Suprapubic skin (tissue), 4 donors: ENCODE measurements around the gene NTM. TPM values are rescaled to one million over a fixed set of nuclear protein-coding genes. Genes with fewer than 3 reads are reported as not detected.

Experiments used
- DNase-seq, 2 donors: peaks; one replicate each; pipeline ENCODE4 v3.0.0-alpha.2; 2019; ENCODE audit warnings: low spot score in 2 of 2
- H3K27ac ChIP-seq: fragments of 200-600 bp; sonication (generic); one replicate; pipeline ENCODE4 v1.5.1; 2019
- H3K27me3 ChIP-seq: fragments of 200-600 bp; sonication (generic); one replicate; pipeline ENCODE4 v1.5.1; 2019
- H3K36me3 ChIP-seq: fragments of 200-600 bp; sonication (generic); one replicate; pipeline ENCODE4 v1.5.1; 2019
- H3K4me1 ChIP-seq: fragments of 200-600 bp; sonication (generic); one replicate; pipeline ENCODE4 v1.5.1; 2019
- H3K4me3 ChIP-seq: fragments of 200-600 bp; sonication (generic); one replicate; pipeline ENCODE4 v1.5.1; 2019; ENCODE audit warnings: mild to moderate bottlenecking
- H3K9me3 ChIP-seq: fragments of 200-600 bp; sonication (generic); one replicate; pipeline ENCODE4 v1.5.1; 2019
- EP300 ChIP-seq: sonication (generic); formaldehyde crosslinking; IDR thresholded peaks from one replicate; pipeline ENCODE4 v1.6.1; 2017; ENCODE audit warnings: antibody characterized with exemption
- POLR2A ChIP-seq, 2 donors: fragments of 450-650 bp; IDR thresholded peaks; one replicate each; pipeline ENCODE4 v1.6.1; 2017; ENCODE audit warnings: antibody characterized with exemption in 2 of 2, mild to moderate bottlenecking in 2 of 2, moderate library complexity in 2 of 2
- POLR2AphosphoS5 ChIP-seq, 3 donors: sonication (generic); formaldehyde crosslinking; IDR thresholded peaks; one replicate each; pipeline ENCODE4 v1.6.1; 2017; ENCODE audit warnings: antibody characterized with exemption in 3 of 3
- WGBS: methylation state at CpG from one replicate; pipeline ENCODE4 v1.1.5; 2018; 5-methylcytosine and 5-hydroxymethylcytosine counted together
- total RNA-seq, 4 donors: library from RNA; depleted of rRNA; stranded (reverse); fragments of >200 nt; gene quantifications; one replicate each; pipeline ENCODE4 v1.1.0, GENCODE V29; 2016
- TF ChIP-seq, protein P1 (sequence below), 2 donors: fragments of 200-600 bp in 1 of 2; fragments of 450-650 bp in 1 of 2; sonication (generic) in 1 of 2; IDR thresholded peaks; one replicate each; pipeline ENCODE4 v1.5.1; 2016 to 2019; ENCODE audit warnings: antibody characterized with exemption in 2 of 2, mild to moderate bottlenecking in 1 of 2, moderate library complexity in 1 of 2

Gene NTM
- total RNA-seq, 4 donors from 2014 or later, result 0.19 to 19.1 (median 2.1) TPM

DNA sequence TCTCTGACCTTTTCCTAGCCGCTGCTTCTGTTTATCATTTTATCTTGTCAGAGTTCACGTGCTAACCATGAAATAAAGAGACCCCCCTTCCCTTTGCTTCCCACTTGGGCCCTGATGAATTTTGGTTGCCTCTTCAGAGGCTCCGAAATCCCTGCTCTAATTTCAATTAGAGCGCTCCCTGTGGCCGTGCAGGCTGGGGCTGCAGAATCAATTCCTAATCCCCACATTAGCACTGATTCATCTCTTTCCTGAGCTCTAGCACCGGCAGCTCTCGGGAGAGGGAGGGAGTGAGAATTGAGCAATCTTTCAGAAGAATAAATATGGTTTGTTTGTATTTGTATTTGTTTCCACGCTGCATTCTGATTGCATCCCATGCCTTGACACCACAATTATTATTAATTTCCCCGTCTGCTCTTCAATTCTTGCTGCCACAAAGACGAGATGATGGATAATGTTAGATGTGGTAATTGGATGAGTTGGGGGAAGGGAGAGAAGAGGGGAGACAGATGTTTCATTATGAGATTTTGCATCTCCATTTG lies 76.9 kb downstream of the NTM start:
- Histone ChIP-seq H3K4me3 (no peak overlapping the region), H3K27ac (no peak overlapping the region), H3K4me1 (no peaks in the 10 kb centered on the region), H3K9me3 (no peaks in the 10 kb centered on the region), H3K27me3 (no peaks in the 10 kb centered on the region), H3K36me3 (no peaks in the 10 kb centered on the region)
- TF ChIP-seq EP300, result no peak
- no peak for TF ChIP-seq POLR2A (IDR thresholded peaks at IDR 0.05)
- TF ChIP-seq POLR2AphosphoS5 (IDR thresholded peaks at IDR 0.05), result no peak
- TF ChIP-seq, protein P1, sequence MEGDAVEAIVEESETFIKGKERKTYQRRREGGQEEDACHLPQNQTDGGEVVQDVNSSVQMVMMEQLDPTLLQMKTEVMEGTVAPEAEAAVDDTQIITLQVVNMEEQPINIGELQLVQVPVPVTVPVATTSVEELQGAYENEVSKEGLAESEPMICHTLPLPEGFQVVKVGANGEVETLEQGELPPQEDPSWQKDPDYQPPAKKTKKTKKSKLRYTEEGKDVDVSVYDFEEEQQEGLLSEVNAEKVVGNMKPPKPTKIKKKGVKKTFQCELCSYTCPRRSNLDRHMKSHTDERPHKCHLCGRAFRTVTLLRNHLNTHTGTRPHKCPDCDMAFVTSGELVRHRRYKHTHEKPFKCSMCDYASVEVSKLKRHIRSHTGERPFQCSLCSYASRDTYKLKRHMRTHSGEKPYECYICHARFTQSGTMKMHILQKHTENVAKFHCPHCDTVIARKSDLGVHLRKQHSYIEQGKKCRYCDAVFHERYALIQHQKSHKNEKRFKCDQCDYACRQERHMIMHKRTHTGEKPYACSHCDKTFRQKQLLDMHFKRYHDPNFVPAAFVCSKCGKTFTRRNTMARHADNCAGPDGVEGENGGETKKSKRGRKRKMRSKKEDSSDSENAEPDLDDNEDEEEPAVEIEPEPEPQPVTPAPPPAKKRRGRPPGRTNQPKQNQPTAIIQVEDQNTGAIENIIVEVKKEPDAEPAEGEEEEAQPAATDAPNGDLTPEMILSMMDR (IDR thresholded peaks at IDR 0.05), result no peak
- 73% methylated on average over 10 of the region's 10 CpGs for WGBS
- DNase-seq, result no peak

DNA sequence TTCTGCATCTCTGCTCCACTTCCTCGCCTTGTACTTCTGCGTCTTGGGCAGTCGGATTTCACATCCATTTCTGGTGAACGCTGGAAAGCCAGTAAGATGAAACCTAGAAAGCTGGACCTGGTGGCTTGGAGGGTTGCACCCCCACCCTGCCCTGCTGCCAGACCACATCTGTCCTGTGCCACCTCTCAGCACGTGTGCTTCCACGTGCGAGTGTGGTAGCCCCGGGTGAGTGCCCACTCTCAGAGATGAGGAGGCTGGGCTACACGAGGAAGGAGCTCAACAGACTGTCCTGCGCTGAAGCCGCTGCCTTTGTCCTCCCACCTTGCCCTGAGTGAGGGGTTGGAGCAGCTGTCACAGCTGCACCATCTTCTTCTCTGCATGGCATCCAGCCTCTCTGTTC lies 77.5 kb downstream of the NTM start:
- H3K9me3 ChIP-seq, result no peaks in the 10 kb centered on the region
- H3K27ac ChIP-seq, result no peak overlapping the region
- H3K4me1 ChIP-seq, result no peaks in the 10 kb centered on the region
- H3K27me3 ChIP-seq, result no peaks in the 10 kb centered on the region
- TF ChIP-seq EP300, result no peak
- TF ChIP-seq POLR2AphosphoS5 (IDR thresholded peaks at IDR 0.05), result no peak
- TF ChIP-seq, protein P1 (IDR thresholded peaks at IDR 0.05), result no peak
- no peak for DNase-seq
- no peak overlapping the region for H3K4me3 ChIP-seq
- WGBS, result 95% methylated on average over 11 of the region's 11 CpGs
- no peaks in the 10 kb centered on the region for H3K36me3 ChIP-seq

DNA sequence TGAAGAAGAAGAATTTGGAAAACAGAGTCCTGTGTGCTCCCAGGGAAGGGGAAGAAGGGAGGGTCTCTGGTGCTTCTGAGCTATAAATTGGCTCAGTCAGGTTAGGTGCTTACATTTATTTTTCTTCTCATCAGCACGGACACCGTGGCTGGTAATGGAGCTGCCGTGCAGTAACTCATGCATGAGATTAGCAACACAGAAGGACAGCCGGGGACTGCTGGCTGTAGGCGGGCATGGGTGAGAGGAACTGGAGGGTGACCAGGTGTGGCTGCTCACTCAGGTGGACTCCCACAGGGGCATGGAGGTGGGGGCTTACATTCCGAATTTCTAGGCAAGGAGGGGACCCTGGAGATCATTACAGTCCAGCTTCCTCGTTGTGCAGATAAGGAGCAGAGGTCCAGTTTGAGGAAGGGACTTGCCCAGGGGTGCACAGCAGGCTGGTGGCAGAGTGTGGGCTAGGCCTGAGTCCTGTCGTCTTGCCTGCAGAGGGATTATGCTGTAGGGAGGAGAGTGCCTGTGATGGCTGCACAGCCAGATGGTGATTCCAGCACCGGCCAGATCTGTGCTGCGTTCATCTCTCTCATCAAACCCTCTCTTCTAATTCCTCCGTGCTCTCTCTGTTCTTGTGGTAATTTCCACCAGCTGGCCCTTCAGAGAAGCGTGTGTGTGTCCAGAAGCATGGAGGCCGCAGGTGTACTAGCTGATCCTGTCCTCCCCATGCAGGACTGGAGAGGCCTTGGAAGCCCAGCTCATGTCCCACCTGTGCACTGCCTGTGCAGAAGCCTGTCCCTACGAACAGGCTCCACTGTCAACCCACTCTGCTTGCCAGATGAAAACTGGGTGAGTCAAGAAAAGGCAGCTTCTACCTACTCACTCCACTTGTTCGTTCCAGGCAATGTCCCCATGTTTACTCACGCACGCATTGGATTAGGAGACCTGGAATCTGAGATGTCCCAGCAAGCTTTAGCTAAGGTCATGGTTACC lies 78.9 kb downstream of the NTM start:
- H3K9me3 ChIP-seq, result no peaks in the 10 kb centered on the region
- H3K4me1 ChIP-seq, result no peaks in the 10 kb centered on the region
- WGBS, result 89% methylated on average over 17 of the region's 17 CpGs
- TF ChIP-seq POLR2AphosphoS5 (IDR thresholded peaks at IDR 0.05), result no peak
- no peak for TF ChIP-seq EP300
- TF ChIP-seq, protein P1 (IDR thresholded peaks at IDR 0.05), result no peak
- no peak for TF ChIP-seq POLR2A (IDR thresholded peaks at IDR 0.05)
- peaks cover 4% of the 10 kb centered on the region for H3K27me3 ChIP-seq
- no peaks in the 10 kb centered on the region for H3K36me3 ChIP-seq
- no peak overlapping the region for H3K4me3 ChIP-seq
- no peak for DNase-seq
- H3K27ac ChIP-seq, result no peak overlapping the region

DNA sequence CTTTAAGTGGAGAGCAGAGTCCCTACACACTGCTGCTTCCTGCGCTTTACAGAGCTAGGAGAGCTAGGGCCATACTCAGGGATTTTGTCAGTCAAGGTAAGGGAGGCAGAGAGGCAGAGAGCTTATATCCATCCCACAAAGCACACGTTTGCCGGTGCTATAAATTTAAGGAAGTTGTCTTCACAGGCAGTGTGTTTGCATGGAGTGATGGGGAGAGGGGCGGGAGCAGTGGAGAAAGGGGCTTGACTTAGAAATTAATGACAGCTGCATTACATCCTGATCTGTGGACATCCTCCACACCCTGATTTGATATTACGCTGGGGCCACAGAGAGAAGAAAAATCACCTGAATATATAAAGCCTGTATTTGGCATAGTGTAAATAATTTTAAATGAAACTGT lies 84.1 kb downstream of the NTM start:
- no peak overlapping the region for H3K4me3 ChIP-seq
- no peaks in the 10 kb centered on the region for H3K36me3 ChIP-seq
- 58% methylated on average over 5 of the region's 5 CpGs for WGBS
- no peaks in the 10 kb centered on the region for H3K9me3 ChIP-seq
- no peaks in the 10 kb centered on the region for H3K4me1 ChIP-seq
- DNase-seq, result no peak
- TF ChIP-seq POLR2AphosphoS5 (IDR thresholded peaks at IDR 0.05), result no peak
- no peak for TF ChIP-seq EP300
- TF ChIP-seq, protein P1 (IDR thresholded peaks at IDR 0.05), result no peak
- TF ChIP-seq POLR2A (IDR thresholded peaks at IDR 0.05), result no peak
- H3K27ac ChIP-seq, result no peak overlapping the region
- peaks cover 4% of the 10 kb centered on the region for H3K27me3 ChIP-seq

DNA sequence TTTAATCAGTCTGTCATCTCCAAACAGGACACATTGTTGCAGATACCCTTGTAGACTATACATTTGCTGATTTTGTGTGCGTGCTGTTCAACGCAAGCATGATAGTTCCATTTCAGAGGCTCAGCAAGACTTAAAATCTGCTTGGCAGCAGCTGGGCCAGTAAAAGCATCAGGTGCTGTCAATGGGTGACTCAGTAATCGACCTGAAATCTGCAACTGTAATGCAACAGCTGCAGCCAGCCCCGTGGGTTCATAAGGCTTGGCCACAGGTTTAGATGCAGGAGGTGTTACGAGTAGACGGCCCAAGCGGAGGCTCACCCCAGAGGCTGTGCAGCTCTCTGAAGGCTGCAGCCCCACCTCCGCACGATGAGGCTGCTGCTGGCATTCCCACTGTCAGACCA lies 84.6 kb downstream of the NTM start:
- no peak for DNase-seq
- H3K36me3 ChIP-seq, result no peaks in the 10 kb centered on the region
- no peak overlapping the region for H3K4me3 ChIP-seq
- no peaks in the 10 kb centered on the region for H3K9me3 ChIP-seq
- TF ChIP-seq POLR2A (IDR thresholded peaks at IDR 0.05) (no peak), EP300 (no peak), POLR2AphosphoS5 (IDR thresholded peaks at IDR 0.05) (no peak)
- TF ChIP-seq, protein P1 (IDR thresholded peaks at IDR 0.05), result no peak
- 83% methylated on average over 9 of the region's 9 CpGs for WGBS
- H3K4me1 ChIP-seq, result no peaks in the 10 kb centered on the region
- peaks cover 4% of the 10 kb centered on the region for H3K27me3 ChIP-seq
- H3K27ac ChIP-seq, result no peak overlapping the region
